Ovary (tissue), 3 donors: Measurements from ENCODE around the gene CHML.

Experiments
- CTCF ChIP-seq, 3 donors: fragments of 450-650 bp in 2 of 3; fragments of 200-600 bp in 1 of 3; IDR thresholded peaks; one replicate each; pipeline versions ENCODE4 v1.5.1 to v1.8.0; 2016 to 2022; ENCODE audit warnings: antibody characterized with exemption in 3 of 3, mild to moderate bottlenecking in 1 of 3
- EP300 ChIP-seq: sonication (generic); formaldehyde crosslinking; IDR thresholded peaks from one replicate; pipeline ENCODE4 v1.6.1; 2017; ENCODE audit warnings: antibody characterized with exemption
- POLR2A ChIP-seq: fragments of 450-650 bp; IDR thresholded peaks from one replicate; pipeline ENCODE4 v1.6.1; 2017; ENCODE audit warnings: antibody characterized with exemption, mild to moderate bottlenecking, moderate library complexity
- donor health status: DM: no; HTN: no; CAD: no.

DNA sequence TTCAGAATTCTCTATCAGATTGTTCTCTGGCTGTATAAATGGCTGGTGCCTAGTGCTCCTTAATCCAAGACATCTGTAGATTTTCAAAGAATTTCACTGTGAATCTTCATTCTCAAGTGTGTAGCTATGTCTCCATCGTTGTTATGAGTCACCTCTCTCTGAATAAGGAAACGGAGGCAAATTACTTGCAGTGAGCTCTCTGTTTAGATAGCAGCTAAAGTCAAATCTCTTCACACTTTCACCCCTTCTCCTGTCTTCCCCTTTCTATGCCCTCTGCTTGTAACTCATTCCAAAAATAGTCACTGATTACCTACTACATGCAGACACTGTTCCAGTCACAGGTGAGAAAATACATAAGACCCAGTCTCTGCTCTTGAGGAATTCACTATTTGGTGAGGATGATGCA, 39.7 kb downstream of the CHML start:
- no peak for TF ChIP-seq CTCF (IDR thresholded peaks at IDR 0.05)
- TF ChIP-seq POLR2A = no peak
- no peak for TF ChIP-seq EP300
